Uterus (tissue), 4 donors: ENCODE data around the gene ZDHHC18. TPM values are rescaled to one million over a fixed set of nuclear protein-coding genes. Genes with fewer than 3 reads are reported as not detected.
"Not testable (repeated sequence)": the region's sequence is repeated elsewhere in the genome, so short reads cannot be mapped to it uniquely, and the experiment has no call there.

Source experiments
- DNase-seq, 2 donors: peaks; one replicate each; pipeline ENCODE4 v3.0.0-alpha.2; 2019 to 2020
- H3K27ac ChIP-seq, 2 donors: fragments of 200-600 bp; sonication (generic); 1 replicate in 1 of 2; 2 replicates in 1 of 2; pipeline ENCODE4 v1.5.1; 2016 to 2018
- H3K27me3 ChIP-seq, 2 donors: fragments of 200-600 bp; sonication (generic); one replicate each; pipeline ENCODE4 v1.5.1; 2018 to 2019; ENCODE audit warnings: control low read depth in 1 of 2
- H3K36me3 ChIP-seq, 2 donors: fragments of 200-600 bp; sonication (generic); one replicate each; pipeline ENCODE4 v1.5.1; 2019; ENCODE audit warnings: control low read depth in 1 of 2
- H3K4me1 ChIP-seq, 2 donors: fragments of 200-600 bp; sonication (generic); one replicate each; pipeline ENCODE4 v1.5.1; 2018 to 2019; ENCODE audit warnings: control low read depth in 1 of 2
- H3K4me3 ChIP-seq, 2 donors: fragments of 200-600 bp; sonication (generic); 1 replicate in 1 of 2; 2 replicates in 1 of 2; pipeline ENCODE4 v1.5.1; 2018 to 2019; ENCODE audit warnings: mild to moderate bottlenecking in 1 of 2
- H3K9me3 ChIP-seq, 2 donors: fragments of 200-600 bp; sonication (generic); one replicate each; pipeline ENCODE4 v1.5.1; 2019; ENCODE audit warnings: control low read depth in 1 of 2
- POLR2A ChIP-seq, 2 donors: fragments of 450-650 bp; IDR thresholded peaks; one replicate each; pipeline ENCODE4 v1.6.1; 2016; ENCODE audit warnings: antibody characterized with exemption in 2 of 2, mild to moderate bottlenecking in 1 of 2, moderate library complexity in 1 of 2
- intact Hi-C: fragments of 100-400 bp; cut with DNase I; formaldehyde crosslinking; loops from one replicate; pipeline ENCODE4 v1.15.1; 2023; ENCODE audit warnings: low total_unique reads
- total RNA-seq, 4 donors: library from RNA; depleted of rRNA in 3 of 4; stranded (reverse); fragments of >200 nt in 3 of 4; gene quantifications; one replicate each; pipeline versions ENCODE4 v1.1.0 to v1.2.4, GENCODE V29; 2014 to 2023
- TF ChIP-seq, protein P1 (sequence below), 4 experiments: fragments of 200-600 bp in 2 of 4; fragments of 450-650 bp in 2 of 4; sonication (generic) in 2 of 4; IDR thresholded peaks; one replicate each; pipeline ENCODE4 v1.5.1; 2016 to 2019; ENCODE audit warnings: antibody characterized with exemption in 4 of 4, mild to moderate bottlenecking in 2 of 4, moderate library complexity in 1 of 4
- donor health status: DM: yes; HTN: yes; CAD: no.

The ZDHHC18 gene
- total RNA-seq, 4 donors from 2014 or later, result 1.2 to 19.8 (median 8.0) TPM

DNA sequence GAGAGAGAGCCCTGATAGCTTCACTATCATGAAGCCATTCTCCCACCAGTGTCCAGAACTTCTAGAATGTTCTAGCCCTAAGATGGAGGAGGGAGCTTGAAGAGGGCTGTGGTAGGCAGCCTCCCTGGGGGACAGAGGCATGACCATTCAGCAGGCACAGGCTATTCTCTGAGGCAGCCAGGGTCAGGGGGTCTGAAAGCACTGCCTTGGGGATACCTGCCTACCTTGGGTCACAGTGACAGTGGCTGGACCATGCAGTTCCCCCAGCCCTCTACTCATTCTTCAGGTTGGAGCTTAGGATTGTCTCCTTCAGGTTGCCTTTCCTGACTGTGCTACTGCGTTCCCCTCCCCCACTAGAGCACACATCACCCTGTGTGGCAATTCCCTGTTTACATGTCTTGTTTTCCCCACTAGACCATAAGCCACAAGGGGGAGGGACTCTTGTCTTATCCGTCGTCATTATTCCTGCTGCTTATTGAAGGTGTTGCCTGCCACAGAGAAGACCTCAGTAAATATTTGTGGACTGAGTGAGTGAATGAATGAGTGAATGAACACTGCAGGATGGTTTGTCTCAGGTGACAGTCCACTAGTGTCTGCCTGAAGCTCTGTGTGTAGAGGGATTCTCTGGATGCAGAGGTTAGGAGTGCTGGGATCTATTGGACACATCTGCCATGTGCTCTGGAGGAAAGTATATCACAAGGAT lies 5.2 kb downstream of the ZDHHC18 start:
- H3K27ac ChIP-seq, result no peak overlapping the region

DNA sequence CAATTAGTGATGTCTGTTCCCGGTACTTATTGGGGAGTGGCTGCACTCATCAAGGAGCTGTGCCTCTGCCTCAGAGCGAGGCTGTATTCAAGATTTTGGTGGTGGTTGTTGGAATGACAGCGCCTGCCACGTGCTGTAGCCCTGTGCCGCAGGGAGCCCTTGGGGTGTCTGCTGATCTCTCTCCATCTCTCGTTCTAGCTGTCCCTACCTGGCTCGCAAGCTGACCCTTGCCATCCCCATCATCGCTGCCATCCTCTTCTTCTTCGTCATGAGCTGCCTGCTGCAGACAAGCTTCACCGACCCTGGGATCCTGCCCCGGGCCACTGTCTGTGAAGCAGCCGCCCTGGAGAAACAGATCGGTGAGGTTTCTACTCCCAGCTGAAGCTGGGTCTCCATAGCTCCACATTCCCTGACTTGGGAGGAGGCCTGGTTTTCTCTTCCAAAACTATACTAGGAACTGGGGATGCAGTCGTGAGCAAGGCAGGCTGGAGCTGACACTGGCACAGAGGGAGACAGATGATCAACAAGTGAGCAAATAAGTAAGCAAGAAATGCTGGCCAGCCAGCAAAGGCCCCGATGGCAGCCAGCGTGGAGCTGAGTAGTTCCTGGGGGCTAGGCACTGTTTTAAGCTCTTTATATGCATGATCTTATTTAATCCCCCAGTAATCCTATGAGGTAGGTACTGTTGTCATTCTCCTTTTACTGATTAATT lies 5.9 kb downstream of the ZDHHC18 start:
- H3K36me3 ChIP-seq, result no peaks in the 10 kb centered on the region
- H3K27me3 ChIP-seq, result no peaks in the 10 kb centered on the region
- DNase-seq, result no peak
- intact Hi-C loops, result no loop called here
- peaks cover 5 to 19% of the 10 kb centered on the region in 2 donors for H3K4me1 ChIP-seq
- no peak overlapping the region for H3K27ac ChIP-seq
- no peak overlapping the region for H3K4me3 ChIP-seq
- no peak for TF ChIP-seq POLR2A (IDR thresholded peaks at IDR 0.05)
- TF ChIP-seq, protein P1, sequence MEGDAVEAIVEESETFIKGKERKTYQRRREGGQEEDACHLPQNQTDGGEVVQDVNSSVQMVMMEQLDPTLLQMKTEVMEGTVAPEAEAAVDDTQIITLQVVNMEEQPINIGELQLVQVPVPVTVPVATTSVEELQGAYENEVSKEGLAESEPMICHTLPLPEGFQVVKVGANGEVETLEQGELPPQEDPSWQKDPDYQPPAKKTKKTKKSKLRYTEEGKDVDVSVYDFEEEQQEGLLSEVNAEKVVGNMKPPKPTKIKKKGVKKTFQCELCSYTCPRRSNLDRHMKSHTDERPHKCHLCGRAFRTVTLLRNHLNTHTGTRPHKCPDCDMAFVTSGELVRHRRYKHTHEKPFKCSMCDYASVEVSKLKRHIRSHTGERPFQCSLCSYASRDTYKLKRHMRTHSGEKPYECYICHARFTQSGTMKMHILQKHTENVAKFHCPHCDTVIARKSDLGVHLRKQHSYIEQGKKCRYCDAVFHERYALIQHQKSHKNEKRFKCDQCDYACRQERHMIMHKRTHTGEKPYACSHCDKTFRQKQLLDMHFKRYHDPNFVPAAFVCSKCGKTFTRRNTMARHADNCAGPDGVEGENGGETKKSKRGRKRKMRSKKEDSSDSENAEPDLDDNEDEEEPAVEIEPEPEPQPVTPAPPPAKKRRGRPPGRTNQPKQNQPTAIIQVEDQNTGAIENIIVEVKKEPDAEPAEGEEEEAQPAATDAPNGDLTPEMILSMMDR (IDR thresholded peaks at IDR 0.05), result no peak
- H3K9me3 ChIP-seq, result no peaks in the 10 kb centered on the region

More for the DNA sequence above, 5.2 kb downstream of the ZDHHC18 start:
- Histone ChIP-seq H3K9me3 (no peaks in the 10 kb centered on the region), H3K36me3 (no peaks in the 10 kb centered on the region), H3K4me1 (peaks cover 5 to 20% of the 10 kb centered on the region in 2 donors), H3K27me3 (no peaks in the 10 kb centered on the region), H3K4me3 (no peak overlapping the region)
- no peak for DNase-seq
- intact Hi-C loops, result no loop called here
- TF ChIP-seq POLR2A (IDR thresholded peaks at IDR 0.05), result no peak
- TF ChIP-seq, protein P1 (IDR thresholded peaks at IDR 0.05), result no peak

DNA sequence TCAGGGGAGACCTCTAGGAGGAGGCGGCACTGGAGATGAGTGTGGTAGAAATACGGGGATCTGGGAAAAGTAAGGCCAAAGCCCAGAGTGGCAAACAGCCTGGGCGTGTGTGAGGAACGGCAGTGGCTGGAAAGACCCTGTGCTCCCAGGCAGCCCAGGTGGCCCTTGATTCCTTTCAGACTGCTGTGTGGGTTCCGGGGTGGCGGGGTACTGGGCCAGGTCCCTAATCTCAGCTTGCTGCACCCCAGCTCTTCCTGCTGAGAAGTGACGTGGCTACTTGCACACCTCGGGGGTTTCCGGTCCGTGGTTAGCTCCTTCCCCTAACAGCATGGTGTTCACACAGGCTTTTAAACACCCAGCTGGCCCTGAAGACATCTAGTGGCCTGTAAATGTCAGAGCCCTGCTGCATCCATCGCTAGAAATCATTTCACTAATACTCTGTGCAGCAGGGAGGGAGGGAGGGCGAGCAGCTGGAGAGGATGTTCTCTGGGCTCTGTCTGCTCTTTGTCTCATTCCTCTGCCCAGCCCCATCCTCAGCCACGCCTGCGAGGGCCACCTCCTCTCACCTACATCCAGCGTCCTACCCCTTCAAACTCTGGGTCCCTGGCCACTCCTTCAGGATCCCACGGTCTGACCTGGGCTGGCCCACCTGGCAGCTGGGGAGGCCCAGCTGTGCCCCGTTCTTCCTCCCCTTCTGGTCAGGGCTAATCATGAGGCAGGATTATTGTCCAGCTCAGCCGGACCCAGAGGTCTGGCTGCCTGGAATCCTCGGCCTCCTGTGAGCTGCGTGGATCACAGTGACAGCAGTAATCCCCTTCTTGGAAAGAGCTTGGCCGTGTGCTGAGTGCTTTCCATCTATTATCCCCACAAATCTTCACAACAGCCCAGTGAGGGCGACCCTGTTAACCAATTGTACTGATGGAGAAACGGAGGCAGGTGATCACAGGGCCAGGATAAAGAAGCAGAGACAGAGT lies 7.2 kb downstream of the ZDHHC18 start:
- DNase-seq, result no peak
- Histone ChIP-seq H3K27me3 (no peaks in the 10 kb centered on the region), H3K4me1 (peaks cover 0 to 8% of the 10 kb centered on the region in 2 donors), H3K4me3 (no peak overlapping the region), H3K9me3 (no peaks in the 10 kb centered on the region), H3K27ac (no peak overlapping the region), H3K36me3 (no peaks in the 10 kb centered on the region)
- intact Hi-C loops, result no loop called here
- TF ChIP-seq, protein P1 (IDR thresholded peaks at IDR 0.05), result no peak
- TF ChIP-seq POLR2A (IDR thresholded peaks at IDR 0.05), result no peak

DNA sequence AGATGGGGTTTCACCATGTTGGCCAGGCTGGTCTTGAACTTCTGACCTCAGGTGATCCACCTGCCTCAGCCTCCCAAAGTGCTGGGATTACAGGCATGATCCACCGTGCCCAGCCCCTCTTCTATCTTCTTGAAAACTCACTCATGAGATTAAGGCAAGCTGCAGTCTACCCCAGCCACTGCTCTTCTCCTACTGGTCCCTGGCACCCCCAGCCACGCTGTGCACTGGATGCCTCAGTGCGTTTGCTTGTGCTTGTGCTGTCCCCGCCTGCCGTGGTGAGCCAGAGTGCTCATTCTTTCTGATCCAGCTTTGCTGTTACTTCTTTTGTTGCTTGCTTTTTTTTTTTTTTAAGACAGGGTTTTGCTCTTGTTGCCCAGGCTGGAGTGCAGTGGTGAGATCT lies 11.2 kb downstream of the ZDHHC18 start:
- H3K36me3 ChIP-seq, H3K9me3 ChIP-seq, H3K27ac ChIP-seq, DNase-seq, H3K4me3 ChIP-seq, H3K4me1 ChIP-seq, H3K27me3 ChIP-seq, intact Hi-C loops: not testable (repeated sequence)

DNA sequence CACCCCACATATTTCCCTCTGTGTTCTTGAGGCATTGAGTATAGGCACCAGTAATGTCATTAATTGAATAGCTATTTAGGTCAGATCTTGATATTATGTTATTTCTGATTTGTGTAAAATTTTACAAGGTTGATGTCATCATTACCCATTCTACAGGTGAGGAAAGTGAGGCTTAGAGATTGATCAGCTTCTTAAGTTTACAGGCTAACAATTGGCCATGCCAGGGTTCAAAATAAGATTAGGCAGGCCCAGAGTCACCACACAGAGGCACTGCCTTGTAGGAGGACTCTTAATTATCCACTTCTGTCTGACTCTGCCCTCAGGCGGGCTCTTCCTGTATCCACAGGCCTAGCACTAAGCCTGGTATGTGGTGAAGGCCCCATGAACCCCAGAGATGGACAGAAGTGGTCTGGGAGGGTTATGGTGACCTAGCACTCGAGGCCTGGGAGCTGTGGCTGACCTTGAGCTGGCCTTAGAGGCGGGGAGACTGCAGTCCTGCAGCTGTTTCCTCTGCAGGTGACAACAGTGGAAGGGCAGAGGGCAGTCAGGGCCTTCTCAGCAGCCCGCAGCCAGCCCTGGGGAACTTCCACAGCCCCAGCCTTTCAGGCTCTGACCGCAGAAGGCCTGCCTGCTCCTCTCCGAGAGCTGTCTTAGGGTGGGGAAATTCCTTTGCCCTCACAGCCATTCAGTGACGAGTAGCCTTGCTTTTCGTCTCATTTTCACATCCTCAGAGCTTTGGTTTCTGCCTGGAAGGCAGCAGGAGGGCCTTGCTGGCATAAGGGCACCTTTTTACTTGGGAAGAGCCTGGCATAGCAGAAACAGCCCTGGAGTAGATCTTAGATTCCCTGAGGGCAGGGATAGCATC lies 12.2 kb downstream of the ZDHHC18 start:
- intact Hi-C loops, result no loop called here
- H3K27ac ChIP-seq, result no peak overlapping the region
- TF ChIP-seq, protein P1 (IDR thresholded peaks at IDR 0.05), result no peak
- no peak for TF ChIP-seq POLR2A (IDR thresholded peaks at IDR 0.05)

More for the DNA sequence above, 12.2 kb downstream of the ZDHHC18 start:
- no peaks in the 10 kb centered on the region for H3K4me1 ChIP-seq
- DNase-seq, result no peak
- H3K36me3 ChIP-seq, result no peaks in the 10 kb centered on the region
- no peaks in the 10 kb centered on the region for H3K9me3 ChIP-seq
- no peak overlapping the region for H3K4me3 ChIP-seq
- H3K27me3 ChIP-seq, result no peaks in the 10 kb centered on the region
